Neural cell (in vitro differentiated cells): ENCODE measurements around the gene GGCX. TPM values are rescaled to one million over a fixed set of nuclear protein-coding genes. Genes with fewer than 3 reads are reported as not detected.

Experiments used
- H2AFZ ChIP-seq: fragments of 200-600, 300-800 bp; sonication (generic), shearing (Covaris generic); 2 replicates; pipeline ENCODE4 v1.6.0; 2014; ENCODE audit warnings: low read depth, mild to moderate bottlenecking, antibody characterized with exemption, low read length, moderate library complexity
- H3F3A ChIP-seq: fragments of 200-600 bp; shearing (Covaris generic); 2 replicates; pipeline ENCODE4 v1.6.1; 2016; ENCODE audit warnings: mild to moderate bottlenecking, moderate library complexity, mixed read lengths, antibody characterized with exemption, low read length; ENCODE audit not compliant: insufficient read depth, poor library complexity, severe bottlenecking
- H3K27ac ChIP-seq: fragments of 200-600, 300-800 bp; sonication (generic), shearing (Covaris generic); 2 replicates; pipeline ENCODE4 v1.5.1; 2014; ENCODE audit warnings: mild to moderate bottlenecking, low read length, moderate library complexity
- H3K27me3 ChIP-seq: fragments of 300-800, 200-600 bp; sonication (generic), shearing (Covaris generic); 2 replicates; pipeline ENCODE4 v1.6.0; 2014; ENCODE audit warnings: mild to moderate bottlenecking, low read depth, low read length, moderate library complexity; ENCODE audit not compliant: insufficient read depth
- H3K36me3 ChIP-seq: fragments of 300-800, 200-600 bp; sonication (generic), shearing (Covaris generic); 2 replicates; pipeline ENCODE4 v1.5.1; 2014; ENCODE audit warnings: mild to moderate bottlenecking, antibody characterized with exemption, low read length, moderate library complexity; ENCODE audit not compliant: insufficient read depth
- H3K4me2 ChIP-seq: fragments of 300-800, 200-600 bp; sonication (generic), shearing (Covaris generic); 2 replicates; pipeline ENCODE4 v1.6.0; 2014; ENCODE audit warnings: mild to moderate bottlenecking, low read length
- H3K4me3 ChIP-seq: fragments of 300-800, 200-600 bp; sonication (generic), shearing (Covaris generic); 2 replicates; pipeline ENCODE4 v1.5.1; 2014; ENCODE audit warnings: mild to moderate bottlenecking, low read length, moderate library complexity
- H3K79me2 ChIP-seq: fragments of 200-600 bp; shearing (Covaris generic); replicated peaks from 2 replicates; pipeline ENCODE4 v1.6.0; 2014; ENCODE audit warnings: mild to moderate bottlenecking, low read length, moderate library complexity; ENCODE audit not compliant: insufficient read depth
- H3K9ac ChIP-seq: fragments of 300-800, 200-600 bp; sonication (generic), shearing (Covaris generic); 2 replicates; pipeline ENCODE4 v1.6.1; 2016; ENCODE audit warnings: mild to moderate bottlenecking, low read length, mixed read lengths
- H3K9me2 ChIP-seq: fragments of 200-600 bp; shearing (Covaris generic); 2 replicates; pipeline ENCODE4 v1.6.1; 2016; ENCODE audit warnings: mild to moderate bottlenecking, low read length, mixed read lengths; ENCODE audit not compliant: insufficient read depth
- H3K9me3 ChIP-seq: fragments of 200-600, 300-800 bp; sonication (generic), shearing (Covaris generic); 2 replicates; pipeline ENCODE4 v1.6.1; 2016; ENCODE audit warnings: mild to moderate bottlenecking, mixed run types, low read length, moderate library complexity, mixed read lengths
- H4K20me1 ChIP-seq: fragments of 200-600 bp; shearing (Covaris generic); 2 replicates; pipeline ENCODE4 v1.6.1; 2016; ENCODE audit warnings: mild to moderate bottlenecking, mixed run types; ENCODE audit not compliant: insufficient read depth
- CTCF ChIP-seq: fragments of 450-650 bp; IDR thresholded peaks from 2 replicates; pipeline ENCODE4 v1.5.1; 2014; ENCODE audit warnings: antibody characterized with exemption, mild to moderate bottlenecking, moderate library complexity; ENCODE audit not compliant: poor library complexity, severe bottlenecking
- EP300 ChIP-seq: fragments of 450-650 bp; conservative IDR thresholded peaks from 2 replicates; pipeline ENCODE4 v1.6.1; 2014; ENCODE audit warnings: antibody characterized with exemption, mild to moderate bottlenecking, moderate library complexity; ENCODE audit not compliant: poor library complexity, severe bottlenecking
- EZH2 ChIP-seq: fragments of 200-600, 300-800 bp; shearing (Covaris generic), sonication (generic); IDR thresholded peaks from 2 replicates; pipeline ENCODE4 v1.6.1; 2014; ENCODE audit warnings: antibody characterized with exemption, low read length, borderline replicate concordance, mild to moderate bottlenecking; ENCODE audit not compliant: insufficient read depth, poor library complexity, severe bottlenecking
- MXI1 ChIP-seq: fragments of 450-650 bp; conservative IDR thresholded peaks from 2 replicates; pipeline ENCODE4 v1.6.1; 2014; ENCODE audit warnings: antibody characterized with exemption, mild to moderate bottlenecking; ENCODE audit not compliant: poor library complexity, severe bottlenecking
- POLR2AphosphoS5 ChIP-seq: IDR thresholded peaks from 2 replicates; pipeline ENCODE4 v1.6.1; 2012
- RAD21 ChIP-seq: fragments of 450-650 bp; conservative IDR thresholded peaks from 2 replicates; pipeline ENCODE4 v1.6.1; 2014; ENCODE audit warnings: antibody characterized with exemption, mild to moderate bottlenecking, moderate library complexity
- REST ChIP-seq: IDR thresholded peaks from 2 replicates; pipeline ENCODE4 v1.6.1; 2012; ENCODE audit warnings: borderline replicate concordance
- SMC3 ChIP-seq: fragments of 450-650 bp; conservative IDR thresholded peaks from 2 replicates; pipeline ENCODE4 v1.6.1; 2014; ENCODE audit warnings: antibody characterized with exemption, mild to moderate bottlenecking, moderate library complexity; ENCODE audit not compliant: poor library complexity
- TAF1 ChIP-seq: IDR thresholded peaks from 2 replicates; pipeline ENCODE4 v1.6.1; 2012; ENCODE audit warnings: low read depth
- polyA plus RNA-seq: library from polyadenylated mRNA; depleted of rRNA; stranded (reverse); fragments of >200 nt; gene quantifications from 2 replicates; pipeline ENCODE4 v1.2.3, GENCODE V29; 2014

The GGCX gene
- polyA plus RNA-seq, 1 donor from 2014 or later, result 41.4 TPM

DNA sequence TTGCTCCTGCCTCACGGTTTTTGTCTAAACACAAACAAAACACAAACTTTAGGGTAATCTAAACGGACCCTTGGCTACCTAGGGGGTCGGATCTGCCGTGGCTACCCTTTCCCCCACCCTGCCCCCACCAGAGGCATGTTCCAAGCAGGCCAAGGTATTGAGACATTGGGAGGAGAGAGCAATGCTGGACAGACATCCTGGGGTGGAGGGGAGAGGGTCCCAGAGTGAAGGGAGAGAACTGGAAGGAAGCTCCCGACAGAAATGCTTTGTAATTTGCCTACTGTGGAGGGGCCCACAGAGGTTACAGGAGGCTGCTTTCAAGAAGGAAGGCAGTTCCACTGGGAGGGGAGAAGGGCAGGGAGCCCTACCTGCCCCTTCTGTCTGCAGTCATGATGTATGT is 36.3 kb downstream of the GGCX start:
- Histone ChIP-seq H3K4me2 (no peak overlapping the region), H3K36me3 (no peaks in the 10 kb centered on the region), H3K4me3 (no peak overlapping the region), H3F3A (no peaks in the 10 kb centered on the region), H3K27me3 (no peaks in the 10 kb centered on the region), H2AFZ (no peak overlapping the region), H3K27ac (no peak overlapping the region), H3K9ac (no peak overlapping the region), H3K79me2 (no peaks in the 10 kb centered on the region), H3K9me3 (no peaks in the 10 kb centered on the region), H3K9me2 (no peaks in the 10 kb centered on the region), H4K20me1 (no peaks in the 10 kb centered on the region)
- TF ChIP-seq EZH2 (no peak), CTCF (no peak), TAF1 (no peak), EP300 (no peak), REST (no peak), RAD21 (no peak)

DNA sequence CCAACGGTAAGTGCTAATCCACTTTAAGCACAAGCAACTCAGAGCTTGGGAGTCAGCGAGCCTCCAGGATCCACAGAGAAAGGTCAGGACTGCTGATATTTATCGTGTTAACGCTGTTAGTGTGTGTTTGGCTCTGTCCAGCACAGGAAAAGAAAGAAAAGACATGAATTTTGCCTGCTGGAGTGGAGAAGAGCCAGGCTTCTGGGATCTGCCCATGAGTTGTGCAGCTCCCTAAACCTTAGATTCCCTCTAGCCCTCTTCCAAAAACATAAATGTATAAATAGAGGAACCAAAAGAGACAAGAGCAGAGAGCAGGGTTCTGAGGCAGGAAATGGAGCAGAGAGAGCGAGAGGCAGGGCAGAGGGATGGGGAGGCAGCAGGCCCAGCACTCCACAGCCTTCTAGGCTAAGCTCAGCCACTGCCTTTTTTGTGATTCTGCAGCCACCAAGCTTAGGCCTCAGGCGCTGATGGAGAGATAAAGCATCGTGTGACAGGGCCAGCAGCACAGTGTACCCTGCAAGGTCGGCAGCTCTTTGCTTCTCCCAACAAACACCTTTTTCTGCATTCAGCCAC is 36.9 kb downstream of the GGCX start:
- H3K9ac ChIP-seq, result peak overlapping the region; percentile 15
- H3K27ac ChIP-seq, result no peak overlapping the region
- H3F3A ChIP-seq, result no peaks in the 10 kb centered on the region
- H4K20me1 ChIP-seq, result no peaks in the 10 kb centered on the region
- no peaks in the 10 kb centered on the region for H3K9me2 ChIP-seq
- H3K9me3 ChIP-seq, result no peaks in the 10 kb centered on the region
- no peaks in the 10 kb centered on the region for H3K36me3 ChIP-seq
- H2AFZ ChIP-seq, result no peak overlapping the region
- no peak overlapping the region for H3K4me3 ChIP-seq
- no peak for TF ChIP-seq MXI1
- no peak for TF ChIP-seq EZH2
- H3K4me2 ChIP-seq, result no peak overlapping the region
- no peaks in the 10 kb centered on the region for H3K79me2 ChIP-seq
- H3K27me3 ChIP-seq, result no peaks in the 10 kb centered on the region

- no peak overlapping the region for H2AFZ ChIP-seq
- no peaks in the 10 kb centered on the region for H3K9me3 ChIP-seq
- H3K4me3 ChIP-seq, result no peak overlapping the region
- TF ChIP-seq EP300 (no peak), MXI1 (no peak), EZH2 (no peak), RAD21 (no peak), CTCF (no peak), SMC3 (no peak), TAF1 (no peak), POLR2AphosphoS5 (no peak), REST (no peak)
- H3K9me2 ChIP-seq, result no peaks in the 10 kb centered on the region
- no peak overlapping the region for H3K27ac ChIP-seq
- no peaks in the 10 kb centered on the region for H3K79me2 ChIP-seq
- no peaks in the 10 kb centered on the region for H3K27me3 ChIP-seq
- H4K20me1 ChIP-seq, result no peaks in the 10 kb centered on the region
- H3K4me2 ChIP-seq, result no peak overlapping the region
- H3F3A ChIP-seq, result no peaks in the 10 kb centered on the region
- no peak overlapping the region for H3K9ac ChIP-seq
- no peaks in the 10 kb centered on the region for H3K36me3 ChIP-seq
These were observed 37.4 kb downstream of the GGCX start for GRCh38 chr2:85523903-85524335.
